IgD-negative memory B cell (primary cell): ENCODE measurements around the gene MUCL3. TPM values are rescaled to one million over a fixed set of nuclear protein-coding genes. Genes with fewer than 3 reads are reported as not detected.
"Not testable (repeated sequence)": the region's sequence is repeated elsewhere in the genome, so short reads cannot be mapped to it uniquely, and the experiment has no call there.

ENCODE experiments used
- H3K27ac Mint-ChIP-seq, 3 donors: one replicate each; pipeline ENCODE4 v1.8.0; 2020 to 2022; ENCODE audit warnings: mild to moderate bottlenecking in 3 of 3, mixed read lengths in 3 of 3, moderate library complexity in 1 of 3
- H3K27me3 Mint-ChIP-seq: one replicate; pipeline ENCODE4 v1.8.0; 2021; ENCODE audit warnings: mixed read lengths
- H3K36me3 Mint-ChIP-seq: one replicate; pipeline ENCODE4 v1.8.0; 2020; ENCODE audit warnings: mild to moderate bottlenecking, mixed read lengths
- H3K4me1 Mint-ChIP-seq, 3 donors: one replicate each; pipeline ENCODE4 v1.8.0; 2020 to 2022; ENCODE audit warnings: mixed read lengths in 3 of 3, mild to moderate bottlenecking in 1 of 3
- H3K4me3 Mint-ChIP-seq, 4 donors: one replicate each; pipeline ENCODE4 v1.8.0; 2020 to 2022; ENCODE audit warnings: mild to moderate bottlenecking in 4 of 4, mixed read lengths in 4 of 4, moderate library complexity in 3 of 4
- H3K9me3 Mint-ChIP-seq, 3 donors: one replicate each; pipeline ENCODE4 v1.8.0; 2020 to 2021; ENCODE audit warnings: mixed read lengths in 3 of 3, mild to moderate bottlenecking in 1 of 3
- polyA plus RNA-seq: library from polyadenylated mRNA; unstranded; fragments of 300-500 nt; fragmentation: Illumina TruSeq; gene quantifications from one replicate; pipeline ENCODE4 v1.2.3, GENCODE V29; 2021

MUCL3 gene
- polyA plus RNA-seq, 1 donor from 2014 or later, result not detected

DNA sequence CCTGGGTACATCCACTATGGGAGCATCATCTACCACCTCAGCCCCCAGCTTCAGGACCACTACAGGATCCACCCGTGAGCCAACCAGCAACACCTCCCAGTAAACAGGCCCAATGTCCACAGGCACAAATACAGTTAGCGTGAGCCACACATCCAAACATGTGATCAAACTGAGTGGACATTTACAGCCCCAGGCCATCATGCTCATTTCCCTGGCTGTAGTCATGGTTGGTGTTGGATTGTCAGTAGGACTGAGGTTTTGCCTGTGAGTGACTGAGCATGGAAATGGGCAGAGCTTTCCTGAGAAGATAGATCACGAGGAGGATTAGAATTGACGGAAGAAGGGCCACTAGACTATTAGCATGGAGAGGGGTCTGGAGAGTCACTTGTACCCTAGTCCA, 32.0 kb downstream of the MUCL3 start:
- Mint-ChIP-seq H3K4me1 (peaks cover 0 to 7% (median 7%) of the 10 kb centered on the region in 3 donors), H3K36me3 (peaks cover 3% of the 10 kb centered on the region), H3K4me3 (no peak overlapping the region), H3K27ac (no peak overlapping the region), H3K27me3 (peaks cover 5% of the 10 kb centered on the region), H3K9me3 (no peaks in the 10 kb centered on the region)

DNA sequence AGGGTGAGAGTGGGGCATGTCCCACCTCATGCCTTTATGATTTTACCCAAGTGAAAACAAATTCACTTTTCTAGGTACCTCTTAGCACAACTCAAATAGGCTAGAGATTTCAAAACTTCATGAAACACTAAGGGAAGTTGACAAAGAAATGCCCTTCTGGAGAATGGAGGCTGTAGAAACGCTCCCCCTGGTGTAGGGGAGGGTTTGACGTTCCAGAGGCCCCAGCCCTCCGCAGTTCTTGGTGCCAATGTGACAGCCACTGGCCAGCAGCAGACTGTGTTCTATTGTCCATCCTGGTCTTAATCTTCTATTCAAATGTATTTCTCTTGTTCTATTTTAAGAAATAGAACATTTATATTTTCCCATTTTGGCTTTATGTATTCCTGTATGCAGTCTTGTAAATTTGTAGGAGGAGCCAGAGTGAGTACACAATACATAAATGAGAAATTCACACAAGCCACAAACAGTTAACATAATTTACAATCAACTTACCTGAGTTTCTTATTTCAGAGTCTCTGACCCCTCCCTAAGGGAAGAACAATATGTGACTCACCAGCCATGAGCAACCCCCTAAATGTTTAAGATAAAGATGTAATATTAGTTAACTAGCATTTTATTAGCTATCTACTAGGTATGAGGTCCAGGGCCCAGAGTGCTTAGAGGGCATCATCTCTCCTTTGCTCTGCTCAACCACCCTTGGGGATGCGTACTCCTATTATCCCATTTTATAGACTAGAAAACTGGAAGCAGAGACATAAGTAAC, 33.9 kb downstream of the MUCL3 start:
- Mint-ChIP-seq H3K4me1 (peaks cover 6 to 15% (median 14%) of the 10 kb centered on the region in 3 donors), H3K36me3 (peaks cover 6% of the 10 kb centered on the region), H3K27ac (no peak overlapping the region), H3K27me3 (peaks cover 15% of the 10 kb centered on the region), H3K9me3 (no peaks in the 10 kb centered on the region), H3K4me3 (no peak overlapping the region)

DNA sequence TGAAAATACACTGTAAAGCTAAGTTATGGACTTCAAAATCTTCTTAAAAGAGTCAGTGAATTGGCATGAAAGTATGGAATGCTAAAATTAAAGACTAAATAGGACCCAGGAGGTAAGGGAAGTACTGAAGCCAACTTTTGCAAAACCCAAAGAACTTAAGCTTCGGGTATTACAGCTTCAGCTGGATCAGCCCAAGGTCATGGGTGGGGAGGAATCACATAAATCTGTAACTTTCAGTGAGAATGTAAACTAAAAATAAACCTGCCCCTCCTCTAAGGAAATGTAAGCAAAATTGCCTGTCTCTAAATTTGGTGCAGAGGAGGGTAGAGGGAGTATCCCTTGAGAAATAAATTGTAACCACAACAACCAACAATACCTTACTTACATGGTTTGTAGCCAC, 38.4 kb downstream of the MUCL3 start:
- peaks cover 38% of the 10 kb centered on the region for H3K27me3 Mint-ChIP-seq
- no peaks in the 10 kb centered on the region for H3K9me3 Mint-ChIP-seq
- H3K36me3 Mint-ChIP-seq, result peaks cover 4% of the 10 kb centered on the region
- no peak overlapping the region for H3K27ac Mint-ChIP-seq
- H3K4me3 Mint-ChIP-seq, result peak overlapping the region in 1 of 4 donors; percentile 6
- H3K4me1 Mint-ChIP-seq, result peaks cover 6 to 24% (median 14%) of the 10 kb centered on the region in 3 donors

DNA sequence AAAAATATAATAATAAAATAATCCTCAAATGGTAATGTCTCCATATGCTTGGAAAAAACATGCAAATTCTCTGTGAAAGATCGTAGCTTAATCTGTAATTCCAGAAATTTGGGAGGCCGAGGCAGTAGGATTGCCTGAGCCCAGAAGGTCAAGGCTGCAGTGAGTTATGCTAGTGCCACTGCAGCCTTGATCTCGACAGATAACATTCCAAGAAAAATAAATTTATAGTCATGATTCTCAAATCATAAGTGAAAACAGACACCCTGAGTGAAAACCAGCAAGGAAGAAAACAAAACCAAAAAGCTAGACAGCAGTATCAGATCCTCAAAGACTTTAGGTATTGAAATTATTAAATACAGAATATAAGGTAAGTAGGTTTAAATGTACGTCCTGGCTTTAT, 38.9 kb downstream of the MUCL3 start:
- H3K4me3 Mint-ChIP-seq, result peak overlapping the region in 1 of 4 donors; percentile 32
- H3K4me1 Mint-ChIP-seq, result peaks cover 6 to 24% (median 14%) of the 10 kb centered on the region in 3 donors
- peaks cover 4% of the 10 kb centered on the region for H3K36me3 Mint-ChIP-seq
- H3K9me3 Mint-ChIP-seq, result no peaks in the 10 kb centered on the region
- H3K27ac Mint-ChIP-seq, result no peak overlapping the region
- peaks cover 38% of the 10 kb centered on the region for H3K27me3 Mint-ChIP-seq

DNA sequence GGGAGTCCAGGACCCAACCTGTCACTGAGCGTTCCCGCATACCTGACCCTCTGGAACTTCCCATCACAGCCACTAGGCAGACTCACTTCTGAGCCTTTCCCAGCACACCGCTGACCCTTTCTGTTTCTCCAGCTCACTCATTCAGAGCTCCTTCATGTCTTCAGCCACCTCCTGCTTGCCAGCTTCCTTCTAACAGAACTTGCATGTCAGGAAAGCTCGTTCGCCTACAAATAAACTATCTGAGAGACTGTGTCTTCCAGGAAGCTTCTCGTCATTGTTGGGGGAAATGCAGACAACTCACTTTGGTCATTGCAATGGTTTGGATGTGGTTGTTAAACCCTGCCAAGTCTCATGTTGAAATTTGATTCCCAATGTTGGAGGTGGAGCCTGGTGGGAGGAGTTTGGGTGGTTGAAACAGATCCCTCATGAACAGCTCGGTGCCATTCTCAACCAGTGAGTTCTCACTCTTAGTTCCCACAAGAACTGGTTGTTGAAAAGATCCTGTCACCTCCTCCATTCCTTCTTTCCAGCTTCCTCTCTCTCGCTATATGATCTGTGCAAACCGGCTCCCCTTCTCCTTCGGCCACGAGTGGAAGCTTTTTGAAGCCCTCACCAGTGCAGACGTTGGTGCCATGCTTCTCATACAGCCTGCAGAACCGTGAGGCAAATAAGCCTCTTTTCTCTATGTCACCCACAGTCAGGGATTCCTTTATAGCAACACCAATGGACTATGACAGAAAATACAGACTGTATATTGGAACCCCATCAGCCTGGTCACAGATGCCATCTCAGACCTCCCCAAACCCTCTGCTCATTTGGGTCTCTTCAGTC, 41.4 kb downstream of the MUCL3 start:
- Mint-ChIP-seq H3K4me1 (peaks cover 6 to 24% (median 14%) of the 10 kb centered on the region in 3 donors), H3K36me3 (peaks cover 4% of the 10 kb centered on the region), H3K27ac (peak overlapping the region in 1 of 3 donors; percentile 12), H3K4me3 (peak overlapping the region in 1 of 4 donors; percentile 73), H3K27me3 (peaks cover 41% of the 10 kb centered on the region), H3K9me3 (no peaks in the 10 kb centered on the region)

DNA sequence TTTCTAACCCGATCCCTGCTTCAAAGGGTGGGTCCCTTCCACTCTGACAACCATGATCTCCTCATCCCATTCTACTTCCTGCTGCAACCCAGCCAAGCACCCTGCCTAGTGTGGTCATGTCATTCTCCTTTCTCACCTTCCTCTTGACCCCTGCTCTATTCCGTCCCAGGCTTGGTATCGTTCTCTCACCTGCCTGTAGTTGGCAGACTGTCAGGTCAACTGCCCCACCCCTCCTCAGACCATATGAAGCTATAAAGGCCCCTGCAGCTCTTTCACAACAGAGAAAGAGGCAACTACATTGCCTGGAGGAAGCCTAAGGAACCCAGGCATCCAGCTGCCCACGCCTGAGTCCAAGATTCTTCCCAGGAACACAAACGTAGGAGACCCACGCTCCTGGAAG, 42.7 kb downstream of the MUCL3 start, which contains the start of gene MUC21:
Gene MUC21, plus strand, starts transcription at position 280 of the 400 bp plus-strand sequence. CDS start 241 bp downstream, outside the sequence.
- Mint-ChIP-seq H3K4me3 (no peak within 1 kb of the TSS), H3K36me3 (peaks cover 1% of the 10 kb centered on the region), H3K9me3 (no peaks in the 10 kb centered on the region), H3K27me3 (peaks cover 36% of the 10 kb centered on the region), H3K27ac (peak within 1 kb of the TSS in 1 of 3 donors; percentile 1), H3K4me1 (peaks cover 6 to 17% (median 9%) of the 10 kb centered on the region in 3 donors)

DNA sequence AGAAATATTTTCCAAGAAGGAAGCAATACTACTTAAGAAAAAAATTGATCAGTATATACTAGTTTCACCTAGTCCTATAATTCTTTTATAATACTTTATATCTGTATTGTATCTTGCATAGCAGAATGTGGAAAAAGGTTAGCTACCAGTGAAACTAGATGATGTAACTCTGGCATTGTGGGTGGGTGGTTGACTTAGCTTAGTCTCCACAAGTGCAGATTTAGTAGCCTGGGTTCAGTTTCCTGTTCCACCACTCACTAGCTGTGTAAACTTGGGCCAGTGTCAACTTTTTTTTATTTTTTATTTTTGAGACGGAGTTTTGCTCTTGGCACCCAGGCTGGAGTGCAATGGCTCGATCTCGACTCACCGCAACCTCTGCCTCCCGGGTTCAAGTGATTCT, 44.7 kb downstream of the MUCL3 start:
- H3K4me1 Mint-ChIP-seq, result peaks cover 4 to 12% (median 6%) of the 10 kb centered on the region in 3 donors
- no peak overlapping the region for H3K4me3 Mint-ChIP-seq
- H3K27me3 Mint-ChIP-seq, result peaks cover 26% of the 10 kb centered on the region
- peaks cover 1% of the 10 kb centered on the region for H3K36me3 Mint-ChIP-seq
- no peaks in the 10 kb centered on the region for H3K9me3 Mint-ChIP-seq
- H3K27ac Mint-ChIP-seq, result no peak overlapping the region

DNA sequence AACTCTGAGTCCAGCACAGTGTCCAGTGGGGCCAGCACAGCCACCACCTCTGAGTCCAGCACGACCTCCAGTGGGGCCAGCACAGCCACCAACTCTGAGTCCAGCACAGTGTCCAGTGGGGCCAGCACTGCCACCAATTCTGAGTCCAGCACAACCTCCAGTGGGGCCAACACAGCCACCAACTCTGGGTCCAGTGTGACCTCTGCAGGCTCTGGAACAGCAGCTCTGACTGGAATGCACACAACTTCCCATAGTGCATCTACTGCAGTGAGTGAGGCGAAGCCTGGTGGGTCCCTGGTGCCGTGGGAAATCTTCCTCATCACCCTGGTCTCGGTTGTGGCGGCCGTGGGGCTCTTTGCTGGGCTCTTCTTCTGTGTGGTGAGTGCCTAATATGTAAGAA, 46.5 kb downstream of the MUCL3 start:
- peaks cover 4 to 10% (median 10%) of the 10 kb centered on the region in 3 donors for H3K4me1 Mint-ChIP-seq
- H3K9me3 Mint-ChIP-seq, result no peaks in the 10 kb centered on the region
- H3K4me3 Mint-ChIP-seq, result no peak overlapping the region
- peaks cover 15% of the 10 kb centered on the region for H3K27me3 Mint-ChIP-seq
- no peak overlapping the region for H3K27ac Mint-ChIP-seq
- peaks cover 1% of the 10 kb centered on the region for H3K36me3 Mint-ChIP-seq

DNA sequence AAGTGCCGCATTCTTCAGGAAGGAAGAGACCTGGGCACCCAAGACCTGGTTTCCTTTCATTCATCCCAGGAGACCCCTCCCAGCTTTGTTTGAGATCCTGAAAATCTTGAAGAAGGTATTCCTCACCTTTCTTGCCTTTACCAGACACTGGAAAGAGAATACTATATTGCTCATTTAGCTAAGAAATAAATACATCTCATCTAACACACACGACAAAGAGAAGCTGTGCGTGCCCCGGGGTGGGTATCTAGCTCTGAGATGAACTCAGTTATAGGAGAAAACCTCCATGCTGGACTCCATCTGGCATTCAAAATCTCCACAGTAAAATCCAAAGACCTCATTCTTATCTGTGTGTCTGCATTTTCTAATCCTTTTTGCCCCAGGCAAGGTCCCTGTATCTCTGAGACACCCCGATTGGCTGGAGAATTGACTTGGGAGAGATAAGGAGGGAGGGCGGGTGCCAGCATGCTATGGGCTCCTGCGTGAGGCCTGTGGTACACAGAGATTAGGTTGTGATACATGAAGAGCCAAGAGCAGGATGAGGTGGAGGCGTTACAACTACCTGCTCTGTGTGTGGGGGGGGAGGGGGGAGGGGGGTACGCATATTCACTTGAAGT, 47.5 kb downstream of the MUCL3 start:
- Mint-ChIP-seq H3K9me3 (no peaks in the 10 kb centered on the region), H3K4me3 (no peak overlapping the region), H3K27ac (peak overlapping the region in 1 of 3 donors; percentile 19), H3K4me1 (peaks cover 3 to 10% (median 7%) of the 10 kb centered on the region in 3 donors), H3K27me3 (peaks cover 8% of the 10 kb centered on the region), H3K36me3 (no peaks in the 10 kb centered on the region)

DNA sequence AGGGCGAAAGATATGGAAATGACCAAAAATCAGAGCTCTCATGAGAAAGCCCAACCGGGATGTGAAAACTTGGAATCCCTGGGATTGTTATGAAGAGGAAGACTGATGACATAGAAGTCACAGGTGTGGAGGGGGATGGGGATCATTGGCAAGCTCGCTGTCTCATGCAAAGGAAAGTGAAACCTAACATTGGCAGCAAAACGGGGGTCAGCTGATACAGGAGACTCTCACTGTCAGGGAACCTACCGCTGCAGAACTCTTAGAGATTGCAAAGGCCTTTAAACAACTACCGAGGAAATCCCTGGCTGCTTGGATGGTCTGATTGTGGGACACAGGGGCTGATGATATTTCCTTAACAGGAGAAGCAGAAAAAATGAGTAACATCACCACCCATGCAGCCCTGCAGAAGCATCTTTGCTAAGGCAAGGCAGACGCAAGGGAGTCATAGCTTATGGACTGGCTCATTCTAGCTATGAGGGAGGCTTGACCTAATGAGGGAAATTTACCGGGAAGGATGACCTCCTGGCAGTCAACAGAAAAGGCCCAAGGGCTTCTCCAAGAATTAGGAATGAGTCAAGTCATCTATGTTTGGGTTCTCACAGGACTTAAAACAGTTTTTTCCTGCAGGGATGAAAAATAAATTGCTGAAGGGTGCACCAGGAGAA, 49.8 kb downstream of the MUCL3 start:
- no peaks in the 10 kb centered on the region for H3K36me3 Mint-ChIP-seq
- peaks cover 1% of the 10 kb centered on the region for H3K27me3 Mint-ChIP-seq
- peaks cover 3 to 10% (median 7%) of the 10 kb centered on the region in 3 donors for H3K4me1 Mint-ChIP-seq
- peak overlapping the region in 2 of 4 donors; percentile 41 to 43 for H3K4me3 Mint-ChIP-seq
- H3K27ac Mint-ChIP-seq, result no peak overlapping the region
- peaks cover 0 to 2% (median 0%) of the 10 kb centered on the region in 3 donors for H3K9me3 Mint-ChIP-seq

DNA sequence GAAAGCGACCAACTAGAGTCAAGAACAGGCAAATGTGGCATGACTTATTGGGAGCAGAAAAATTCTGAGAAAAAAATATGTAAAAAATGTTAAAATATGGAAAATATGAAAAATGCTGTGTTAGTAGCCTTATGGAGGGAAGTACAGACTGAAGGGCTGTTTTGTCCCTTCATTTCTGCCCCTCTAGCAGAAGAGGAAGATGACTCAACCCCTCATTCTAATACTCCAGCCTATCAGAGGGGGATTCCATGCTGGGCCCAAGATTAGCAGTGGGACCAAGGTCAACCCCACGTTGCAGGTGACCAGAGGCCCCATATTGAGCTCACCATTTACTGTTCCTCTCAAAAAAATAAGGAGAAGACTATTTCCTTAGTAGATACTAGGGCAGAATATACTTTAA, 51.1 kb downstream of the MUCL3 start:
- Mint-ChIP-seq H3K36me3 (no peaks in the 10 kb centered on the region), H3K27me3 (peaks cover 1% of the 10 kb centered on the region), H3K9me3 (peaks cover 0 to 2% (median 0%) of the 10 kb centered on the region in 3 donors)

DNA sequence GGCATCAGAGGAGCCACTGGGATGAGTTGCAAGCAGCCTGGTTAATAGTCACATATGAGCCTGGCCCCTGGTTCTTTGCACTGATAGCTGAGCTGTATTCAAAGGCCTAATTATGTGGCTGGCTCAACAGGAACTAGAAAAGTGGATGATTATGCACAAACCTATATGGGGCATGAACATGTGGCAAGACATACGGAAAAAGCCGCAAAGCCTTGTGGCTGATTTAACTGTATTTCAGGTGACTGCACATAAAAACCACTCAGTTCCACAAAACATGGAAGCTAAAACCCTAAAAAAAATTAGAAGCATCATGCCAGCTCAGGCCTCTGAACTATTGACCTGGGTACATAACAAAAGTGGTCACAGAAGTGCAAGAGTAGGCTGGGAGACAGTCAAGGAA, 56.5 kb downstream of the MUCL3 start:
- no peak overlapping the region for H3K4me3 Mint-ChIP-seq
- H3K27me3 Mint-ChIP-seq, result peaks cover 4% of the 10 kb centered on the region

More for the DNA sequence above, 51.1 kb downstream of the MUCL3 start:
- H3K27ac Mint-ChIP-seq, result no peak overlapping the region
- H3K4me3 Mint-ChIP-seq, result no peak overlapping the region
- peaks cover 3 to 10% (median 7%) of the 10 kb centered on the region in 3 donors for H3K4me1 Mint-ChIP-seq

DNA sequence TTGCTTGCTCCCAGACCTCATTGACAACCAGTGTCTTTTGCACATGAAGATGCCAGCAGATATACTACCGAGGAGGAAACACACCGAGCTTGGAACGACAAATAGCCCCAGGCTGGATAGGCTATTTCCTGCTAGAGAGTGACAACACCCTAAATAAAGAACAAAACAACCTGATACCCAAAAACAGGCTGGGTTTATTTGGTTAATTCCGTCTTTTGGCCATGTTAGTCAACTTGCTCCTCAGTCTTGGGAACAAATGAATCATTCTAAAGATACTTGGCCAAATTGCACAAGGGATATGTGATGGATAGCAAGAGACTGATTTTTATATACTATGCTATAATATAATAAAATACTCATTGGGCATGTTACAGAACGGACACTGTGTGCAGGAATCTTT, 58.0 kb downstream of the MUCL3 start:
- peaks cover 0 to 2% (median 1%) of the 10 kb centered on the region in 3 donors for H3K9me3 Mint-ChIP-seq

More for the DNA sequence above, 56.5 kb downstream of the MUCL3 start:
- Mint-ChIP-seq H3K4me1 (no peaks in the 10 kb centered on the region), H3K36me3 (no peaks in the 10 kb centered on the region), H3K27ac (no peak overlapping the region), H3K9me3 (peaks cover 0 to 2% (median 1%) of the 10 kb centered on the region in 3 donors)

DNA sequence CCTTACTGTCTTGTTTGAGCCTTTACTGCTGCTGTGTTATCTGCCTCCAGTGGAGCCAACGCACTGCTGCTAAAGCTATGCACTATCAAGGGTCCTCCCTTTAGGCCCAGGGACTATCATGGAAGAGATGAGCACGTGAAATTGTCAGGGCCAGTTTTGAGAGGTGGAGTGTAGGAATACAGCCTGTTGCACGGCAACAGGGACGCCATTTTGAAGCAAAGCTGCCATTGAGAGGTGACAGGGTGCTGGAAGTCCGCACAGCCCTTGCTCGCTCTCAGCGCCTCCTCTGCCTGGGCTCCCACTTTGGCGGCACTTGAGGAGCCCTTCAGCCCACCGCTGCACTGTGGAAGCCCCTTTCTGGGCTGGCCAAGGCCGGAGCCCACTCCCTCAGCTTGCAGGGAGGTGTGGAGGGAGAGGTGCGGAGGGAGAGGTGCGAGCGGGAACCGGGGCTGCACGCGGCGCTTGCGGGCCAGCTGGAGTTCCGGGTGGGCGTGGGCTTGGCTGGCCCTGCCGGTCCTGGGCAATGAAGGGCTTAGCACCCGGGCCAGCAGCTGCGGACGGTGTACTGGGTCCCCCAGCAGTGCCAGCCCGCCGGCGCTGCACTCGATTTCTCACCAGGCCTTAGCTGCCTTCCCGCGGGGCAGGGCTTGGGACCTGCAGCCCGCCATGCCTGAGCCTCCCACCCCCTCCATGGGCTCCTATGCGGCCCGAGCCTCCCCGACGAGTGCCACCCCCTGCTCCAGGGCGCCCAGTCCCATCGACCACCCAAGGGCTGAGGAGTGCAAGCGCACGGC, 59.5 kb downstream of the MUCL3 start:
- H3K36me3 Mint-ChIP-seq, H3K9me3 Mint-ChIP-seq, H3K27ac Mint-ChIP-seq, H3K4me3 Mint-ChIP-seq, H3K4me1 Mint-ChIP-seq, H3K27me3 Mint-ChIP-seq: not testable (repeated sequence)

More for the DNA sequence above, 58.0 kb downstream of the MUCL3 start:
- Mint-ChIP-seq H3K27me3 (peaks cover 4% of the 10 kb centered on the region), H3K4me3 (no peak overlapping the region), H3K27ac (no peak overlapping the region), H3K4me1 (peaks cover 0 to 5% (median 0%) of the 10 kb centered on the region in 3 donors), H3K36me3 (no peaks in the 10 kb centered on the region)
